GM23248 (cell line): Measurements from ENCODE around the gene FRS3. TPM values are rescaled to one million over a fixed set of nuclear protein-coding genes. Genes with fewer than 3 reads are reported as not detected.
A peak's percentile ranks its signal among the peaks of the same experiment; 100 is the strongest.

Experiments
- DNase-seq: peaks from one replicate; pipeline ENCODE4 v3.0.0-alpha.2; 2015
- H2AFZ ChIP-seq: fragments of 200-600 bp; sonication (generic); 2 replicates; pipeline ENCODE4 v1.6.1; 2016; ENCODE audit warnings: antibody characterized with exemption
- H3F3A ChIP-seq: fragments of 200-600 bp; sonication (generic); 2 replicates; pipeline ENCODE4 v1.6.1; 2016; ENCODE audit warnings: mild to moderate bottlenecking, antibody characterized with exemption, mixed run types; ENCODE audit not compliant: insufficient read depth
- H3K27ac ChIP-seq: fragments of 200-600 bp; sonication (generic); 2 replicates; pipeline ENCODE4 v1.5.1; 2016; ENCODE audit warnings: mild to moderate bottlenecking
- H3K27me3 ChIP-seq: fragments of 200-600 bp; sonication (generic); replicated peaks from 2 replicates; pipeline ENCODE4 v1.6.1; 2016; ENCODE audit warnings: mild to moderate bottlenecking; ENCODE audit not compliant: insufficient read depth
- H3K36me3 ChIP-seq: fragments of 200-600 bp; sonication (generic); 2 replicates; pipeline ENCODE4 v1.6.1; 2016; ENCODE audit warnings: low read depth, mild to moderate bottlenecking
- H3K4me1 ChIP-seq: fragments of 200-600 bp; sonication (generic); 2 replicates; pipeline ENCODE4 v1.6.1; 2016; ENCODE audit warnings: mild to moderate bottlenecking; ENCODE audit not compliant: insufficient read depth
- H3K4me2 ChIP-seq: fragments of 200-600 bp; sonication (generic); one replicate; pipeline ENCODE4 v1.6.1; 2016; ENCODE audit warnings: mild to moderate bottlenecking; ENCODE audit not compliant: unreplicated experiment
- H3K4me3 ChIP-seq: fragments of 200-600 bp; sonication (generic); 2 replicates; pipeline ENCODE4 v1.5.1; 2016; ENCODE audit warnings: mild to moderate bottlenecking
- H3K79me2 ChIP-seq: fragments of 200-600 bp; sonication (generic); 2 replicates; pipeline ENCODE4 v1.6.1; 2016; ENCODE audit warnings: mild to moderate bottlenecking; ENCODE audit not compliant: insufficient read depth
- H3K9ac ChIP-seq: fragments of 200-600 bp; sonication (generic); 2 replicates; pipeline ENCODE4 v1.6.1; 2016; ENCODE audit warnings: mild to moderate bottlenecking
- H3K9me2 ChIP-seq: fragments of 200-600 bp; sonication (generic); 2 replicates; pipeline ENCODE4 v1.6.1; 2016; ENCODE audit warnings: mixed run types, mild to moderate bottlenecking, moderate library complexity; ENCODE audit not compliant: insufficient read depth
- H3K9me3 ChIP-seq: fragments of 200-600 bp; sonication (generic); one replicate; pipeline ENCODE4 v1.6.1; 2017; ENCODE audit warnings: low read depth
- H4K20me1 ChIP-seq: fragments of 200-600 bp; sonication (generic); 2 replicates; pipeline ENCODE4 v1.6.0; 2016; ENCODE audit not compliant: insufficient read depth
- EZH2 ChIP-seq: fragments of 200-600 bp; sonication (generic); IDR thresholded peaks from 2 replicates; pipeline ENCODE4 v1.6.1; 2018; ENCODE audit warnings: antibody characterized with exemption, mild to moderate bottlenecking; ENCODE audit not compliant: insufficient read depth, poor library complexity, severe bottlenecking
- EZH2phosphoT487 ChIP-seq: fragments of 200-600 bp; sonication (generic); IDR thresholded peaks from 2 replicates; pipeline ENCODE4 v1.6.1; 2018; ENCODE audit warnings: antibody characterized with exemption, moderate library complexity, mild to moderate bottlenecking, low read depth; ENCODE audit not compliant: insufficient read depth
- WGBS, 2 experiments: methylation state at CpG; one replicate each; pipeline ENCODE4 v1.1.6; 2015 to 2017; ENCODE audit warnings: low lambda C conversion rate in 2 of 2, low coverage in 1 of 2; ENCODE audit errors: missing lambda C conversion rate in 2 of 2; 5-methylcytosine and 5-hydroxymethylcytosine counted together
- in situ Hi-C: fragments of 300-500 bp; cut with MboI; formaldehyde crosslinking; loops from 2 replicates; pipeline ENCODE4 v1.15.0; 2020
- polyA plus RNA-seq: library from polyadenylated mRNA; unstranded; fragments of >200 nt; fragmentation: Nextera tagmentation; extraction: Ambion mirVana; gene quantifications from 2 replicates; pipeline ENCODE4 v1.2.1, GENCODE V29; 2016
- total RNA-seq: library from RNA; depleted of rRNA; stranded (reverse); fragments of >200 nt; shearing (Covaris generic); gene quantifications from 2 replicates; pipeline ENCODE4 v1.2.3, GENCODE V29; 2014

FRS3 gene
- total and polyA plus RNA-seq, 2 experiments from 2014 or later, result 2.5 to 3.4 TPM

DNA sequence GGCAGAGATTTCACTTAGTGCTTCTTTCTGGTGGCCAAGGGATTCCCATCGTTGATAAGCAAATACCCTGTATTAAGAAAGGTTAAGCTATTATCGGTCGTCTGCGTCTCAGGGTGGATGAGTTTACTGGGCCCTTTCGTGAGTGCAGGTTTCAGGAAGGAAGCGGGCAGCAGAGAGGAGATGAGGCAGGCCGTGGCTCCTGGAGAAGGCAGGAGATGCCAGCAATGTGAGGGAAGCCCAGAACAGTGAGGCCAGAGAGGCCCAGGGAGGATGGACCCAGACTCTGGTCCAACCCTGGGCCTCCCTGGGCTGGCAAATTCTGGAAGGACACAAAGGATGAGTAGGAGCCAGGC is 55.5 kb downstream of the FRS3 start:
- no peak overlapping the region; the same call in 1 of the 2 replicates for H3K27ac ChIP-seq
- no peaks in the 10 kb centered on the region for H3K27me3 ChIP-seq
- TF ChIP-seq EZH2 (no peak), EZH2phosphoT487 (no peak)
- no peak overlapping the region for H3K9ac ChIP-seq
- H4K20me1 ChIP-seq, result no peaks in the 10 kb centered on the region
- H3F3A ChIP-seq, result no peaks in the 10 kb centered on the region
- in situ Hi-C loops, result no loop called here
- no peak overlapping the region for H3K4me2 ChIP-seq
- no peak for DNase-seq
- no peaks in the 10 kb centered on the region for H3K9me2 ChIP-seq
- no peak overlapping the region for H2AFZ ChIP-seq
- no peaks in the 10 kb centered on the region for H3K79me2 ChIP-seq
- H3K4me3 ChIP-seq, result no peak overlapping the region
- WGBS, 2 experiments, result 93% methylated on average over 7 of the region's 7 CpGs
- H3K4me1 ChIP-seq, result peaks cover 11% of the 10 kb centered on the region
- no peaks in the 10 kb centered on the region for H3K36me3 ChIP-seq
- no peaks in the 10 kb centered on the region for H3K9me3 ChIP-seq

DNA sequence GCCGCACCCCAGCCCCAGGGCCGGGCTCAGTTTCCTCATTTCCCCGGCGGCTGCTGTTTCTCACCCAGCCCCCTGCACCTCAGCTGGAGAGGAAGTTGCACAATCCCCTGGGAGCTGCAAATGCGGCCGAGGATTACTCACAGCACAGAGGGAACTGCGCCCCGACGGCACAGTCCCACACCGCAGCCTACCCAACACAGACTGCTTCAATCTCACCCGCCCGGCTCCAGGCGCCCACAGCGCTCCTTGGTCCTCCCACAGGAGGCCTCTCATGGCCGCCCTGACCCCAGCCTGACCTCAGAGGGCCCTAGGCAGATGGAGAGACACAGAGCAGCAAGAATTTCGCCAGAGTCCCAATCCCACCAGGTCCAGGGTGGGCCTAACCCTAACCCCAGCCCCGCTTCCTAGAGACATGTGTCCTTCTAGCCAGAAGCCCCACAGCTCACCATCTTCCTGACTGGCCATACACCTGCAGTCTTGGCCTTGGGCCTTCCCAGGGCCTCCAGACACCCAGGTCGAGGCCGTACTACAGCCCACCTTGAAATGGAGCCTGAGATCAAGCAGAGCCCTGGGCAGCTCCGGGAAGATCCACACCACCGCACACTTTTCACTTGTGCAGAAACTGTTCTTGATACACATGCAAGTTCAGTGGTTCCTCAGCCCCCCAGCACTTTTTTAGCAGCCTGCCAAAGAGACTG is 56.0 kb downstream of the FRS3 start:
- no peaks in the 10 kb centered on the region for H3K9me2 ChIP-seq
- peak; percentile 96 for DNase-seq
- H3K4me3 ChIP-seq, result no peak overlapping the region
- H3K4me2 ChIP-seq, result peak overlapping the region; percentile 57
- no peaks in the 10 kb centered on the region for H3F3A ChIP-seq
- no peaks in the 10 kb centered on the region for H3K9me3 ChIP-seq
- H3K79me2 ChIP-seq, result no peaks in the 10 kb centered on the region
- WGBS, 2 experiments, result 40 to 50% methylated on average over 21 of the region's 21 CpGs
- no peaks in the 10 kb centered on the region for H3K27me3 ChIP-seq
- H4K20me1 ChIP-seq, result no peaks in the 10 kb centered on the region
- in situ Hi-C loops, result no loop called here
- 0 out of 2 replicates have a peak overlapping the region, but pooled peaks have one; percentile 26 for H3K9ac ChIP-seq
- H2AFZ ChIP-seq, result peak overlapping the region; percentile 27; the same call in 1 of the 2 replicates
- H3K4me1 ChIP-seq, result peaks cover 11% of the 10 kb centered on the region
- peak overlapping the region; percentile 55 for H3K27ac ChIP-seq
- no peaks in the 10 kb centered on the region for H3K36me3 ChIP-seq
- no peak for TF ChIP-seq EZH2
- TF ChIP-seq EZH2phosphoT487, result no peak

DNA sequence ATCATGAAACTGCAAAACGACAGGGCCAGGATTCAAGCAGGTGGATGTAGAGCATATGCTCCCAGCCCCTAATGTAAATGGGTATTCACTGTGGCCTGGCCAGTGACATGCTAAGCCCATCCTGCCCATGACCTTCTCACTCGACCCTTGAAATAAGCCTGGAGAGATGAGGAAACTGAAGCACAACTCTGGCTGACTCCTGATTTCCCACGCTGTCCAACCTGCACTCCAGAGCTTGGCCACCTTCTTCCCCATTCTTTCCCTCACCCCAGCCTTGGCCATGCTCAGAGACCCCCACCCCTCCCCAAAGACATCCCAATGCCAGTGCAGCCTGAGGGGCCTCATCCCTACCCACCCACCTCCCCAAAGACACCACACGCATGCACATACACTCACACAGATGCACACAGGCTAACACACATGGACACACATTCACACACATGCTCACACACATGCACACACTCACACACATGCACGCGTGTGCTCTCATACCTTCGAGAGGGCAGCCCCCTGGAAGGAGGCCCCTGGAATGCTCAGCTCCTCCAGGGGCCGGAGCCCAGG is 56.7 kb downstream of the FRS3 start:
- Histone ChIP-seq H3K27ac (0 out of 2 replicates have a peak overlapping the region, but pooled peaks have one; percentile 55), H3K4me3 (no peak overlapping the region), H3K9me2 (no peaks in the 10 kb centered on the region), H3K9ac (0 out of 2 replicates have a peak overlapping the region, but pooled peaks have one; percentile 14), H3K27me3 (no peaks in the 10 kb centered on the region), H3K9me3 (no peaks in the 10 kb centered on the region), H3K4me1 (peaks cover 11% of the 10 kb centered on the region), H3K79me2 (no peaks in the 10 kb centered on the region), H2AFZ (peak overlapping the region; percentile 27; the same call in 1 of the 2 replicates), H3F3A (no peaks in the 10 kb centered on the region), H3K36me3 (no peaks in the 10 kb centered on the region), H4K20me1 (no peaks in the 10 kb centered on the region), H3K4me2 (peak overlapping the region; percentile 57)
- in situ Hi-C loops, result no loop called here
- DNase-seq, result no peak
- WGBS, 2 experiments, result 60 to 61% methylated on average over 8 of the region's 8 CpGs
- no peak for TF ChIP-seq EZH2
- TF ChIP-seq EZH2phosphoT487, result no peak

DNA sequence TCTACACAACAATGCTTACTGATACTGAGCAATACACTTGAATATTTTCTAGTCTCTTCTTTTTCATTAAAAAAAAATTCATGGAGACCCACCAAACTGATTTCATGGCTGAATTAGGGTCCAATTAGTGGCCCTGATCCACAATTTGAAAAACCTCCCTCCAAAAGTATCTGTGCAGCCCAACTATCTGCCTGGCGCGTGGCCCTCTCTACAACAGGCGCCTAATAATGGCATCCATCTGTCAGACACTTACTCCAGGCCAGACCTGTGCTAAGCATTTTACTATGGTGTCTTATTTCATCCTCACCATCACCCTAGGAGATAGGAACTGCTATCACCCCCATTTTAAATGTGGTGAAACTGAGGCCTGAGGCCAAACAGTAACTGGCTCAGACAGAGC is 58.3 kb downstream of the FRS3 start:
- no peaks in the 10 kb centered on the region for H3K36me3 ChIP-seq
- no peak for DNase-seq
- no peaks in the 10 kb centered on the region for H3K9me3 ChIP-seq
- no peak overlapping the region for H3K27ac ChIP-seq
- TF ChIP-seq EZH2phosphoT487, result no peak
- TF ChIP-seq EZH2, result no peak
- WGBS, 2 experiments, result 75 to 90% methylated on average over 3 of the region's 3 CpGs
- no peak overlapping the region for H3K9ac ChIP-seq
- no peak overlapping the region for H3K4me3 ChIP-seq
- H3K9me2 ChIP-seq, result no peaks in the 10 kb centered on the region
- in situ Hi-C loops, result no loop called here
- no peaks in the 10 kb centered on the region for H3F3A ChIP-seq
- H2AFZ ChIP-seq, result no peak overlapping the region
- H3K4me2 ChIP-seq, result no peak overlapping the region
- no peaks in the 10 kb centered on the region for H4K20me1 ChIP-seq
- no peaks in the 10 kb centered on the region for H3K79me2 ChIP-seq
- H3K4me1 ChIP-seq, result peaks cover 16% of the 10 kb centered on the region
- H3K27me3 ChIP-seq, result no peaks in the 10 kb centered on the region
